ENCODE results near the gene AFP.

- TF ChIP-seq PPARA (CRISPR knock-in tag; IDR thresholded peaks at IDR 0.05; ENCODE audit: borderline replicate concordance) (no peak), ZFP3 (CRISPR knock-in tag; IDR thresholded peaks at IDR 0.05) (no peak), SNAI2 (CRISPR knock-in tag; IDR thresholded peaks at IDR 0.05) (no peak), ZFP30 (CRISPR knock-in tag; IDR thresholded peaks at IDR 0.05) (no peak), RARB (CRISPR knock-in tag; IDR thresholded peaks at IDR 0.05) (no peak), ESRRG (CRISPR knock-in tag; IDR thresholded peaks at IDR 0.05) (no peak)
Measured at GRCh38 chr4:73451404-73451803, 15.4 kb downstream of the AFP start.
